ENCODE data around the gene CCDC68. TPM values are rescaled to one million over a fixed set of nuclear protein-coding genes. Genes with fewer than 3 reads are reported as not detected.

CCDC68 gene
- total and polyA plus RNA-seq, 12 donors, result 1.8 to 12.7 (median 3.4) TPM

- Histone ChIP-seq H3K4me1 (no peaks in the 10 kb centered on the region), H3K9me3 (peaks cover 0 to 4% (median 0%) of the 10 kb centered on the region in 11 donors), H3K36me3 (no peaks in the 10 kb centered on the region), H3K4me3 (no peak overlapping the region), H3K27me3 (no peaks in the 10 kb centered on the region), H3K27ac (no peak overlapping the region)
- no peak for TF ChIP-seq CTCF (IDR thresholded peaks at IDR 0.05)
- intact Hi-C loops (cut with DNase I), result no loop called here
- ATAC-seq (no peak), DNase-seq (no peak)
- WGBS, 2 donors, result 76 to 93% methylated on average over 3 of the region's 3 CpGs
Observed at GRCh38 chr18:54875063-54875462, 84.2 kb downstream of the CCDC68 start.

- no peaks in the 10 kb centered on the region for H3K27me3 ChIP-seq
- H3K36me3 ChIP-seq, result no peaks in the 10 kb centered on the region
- 62 to 75% methylated on average over 2 of the region's 2 CpGs for WGBS, 2 donors
- intact Hi-C loops (cut with DNase I), result no loop called here
- H3K4me3 ChIP-seq, result no peak overlapping the region
- ATAC-seq (no peak), DNase-seq (no peak)
- H3K9me3 ChIP-seq, result peaks cover 0 to 4% (median 0%) of the 10 kb centered on the region in 11 donors
- no peaks in the 10 kb centered on the region for H3K4me1 ChIP-seq
- no peak overlapping the region for H3K27ac ChIP-seq
- TF ChIP-seq CTCF (IDR thresholded peaks at IDR 0.05), result no peak
Observed at GRCh38 chr18:54873884-54874255, 85.4 kb downstream of the CCDC68 start.

- no peaks in the 10 kb centered on the region for H3K27me3 ChIP-seq
- DNase-seq (no peak), ATAC-seq (no peak)
- H3K4me3 ChIP-seq, result no peak overlapping the region
- 73 to 74% methylated on average over 1 of the region's 1 CpG for WGBS, 2 donors
- H3K36me3 ChIP-seq, result no peaks in the 10 kb centered on the region
- no peak for TF ChIP-seq CTCF (IDR thresholded peaks at IDR 0.05)
- no peaks in the 10 kb centered on the region for H3K4me1 ChIP-seq
- intact Hi-C loops (cut with DNase I), result no loop called here
- H3K9me3 ChIP-seq, result no peaks in the 10 kb centered on the region
- no peak overlapping the region for H3K27ac ChIP-seq
Observed at GRCh38 chr18:54872681-54873080, 86.6 kb downstream of the CCDC68 start.

GRCh38 chr18:54871231-54871630 lies 88.0 kb downstream of the CCDC68 start:
- no peaks in the 10 kb centered on the region for H3K36me3 ChIP-seq
- no peaks in the 10 kb centered on the region for H3K27me3 ChIP-seq
- H3K4me1 ChIP-seq, result no peaks in the 10 kb centered on the region
- no peak for TF ChIP-seq CTCF (IDR thresholded peaks at IDR 0.05)
- intact Hi-C loops (cut with DNase I), result no loop called here
- no peak overlapping the region for H3K4me3 ChIP-seq
- ATAC-seq (no peak), DNase-seq (no peak)
- no peak overlapping the region for H3K27ac ChIP-seq
- 67 to 72% methylated on average over 6 of the region's 6 CpGs for WGBS, 2 donors
- peaks cover 0 to 4% (median 0%) of the 10 kb centered on the region in 11 donors for H3K9me3 ChIP-seq
